ENCODE results near the gene SELP.

Gene SELP

GRCh38 chr1:169634145-169634544, 4.2 kb upstream of the SELP start:
- TF ChIP-seq ZFX (IDR thresholded peaks at IDR 0.05; ENCODE audit: borderline replicate concordance), result no peak
- TF ChIP-seq CTCF (IDR thresholded peaks at IDR 0.05), result no peak

GRCh38 chr1:169631249-169631648, 1.3 kb upstream of the SELP start:
- TF ChIP-seq ZFX (IDR thresholded peaks at IDR 0.05; ENCODE audit: borderline replicate concordance) (no peak), CTCF (IDR thresholded peaks at IDR 0.05) (no peak)
- no peak overlapping the region for H3K27ac ChIP-seq

More at GRCh38 chr1:169634145-169634544, 4.2 kb upstream of the SELP start:
- no peak overlapping the region for H3K27ac ChIP-seq

- no peak overlapping the region for H3K27ac ChIP-seq
- TF ChIP-seq ZFX (IDR thresholded peaks at IDR 0.05; ENCODE audit: borderline replicate concordance), result no peak
- no peak for TF ChIP-seq CTCF (IDR thresholded peaks at IDR 0.05)
Observed at GRCh38 chr1:169624912-169625311, 5.0 kb downstream of the SELP start.

- TF ChIP-seq CTCF (IDR thresholded peaks at IDR 0.05) (no peak), ZFX (IDR thresholded peaks at IDR 0.05; ENCODE audit: borderline replicate concordance) (no peak)
- H3K27ac ChIP-seq, result no peak overlapping the region
Observed at GRCh38 chr1:169624122-169624521, 5.8 kb downstream of the SELP start.

GRCh38 chr1:169623132-169623926, 6.6 kb downstream of the SELP start:
- no peak for TF ChIP-seq CTCF (IDR thresholded peaks at IDR 0.05)
- no peak for TF ChIP-seq ZFX (IDR thresholded peaks at IDR 0.05; ENCODE audit: borderline replicate concordance)
- H3K27ac ChIP-seq, result no peak overlapping the region

GRCh38 chr1:169620565-169620964, 9.4 kb downstream of the SELP start:
- no peak overlapping the region for H3K27ac ChIP-seq
- TF ChIP-seq ZFX (IDR thresholded peaks at IDR 0.05; ENCODE audit: borderline replicate concordance) (no peak), CTCF (IDR thresholded peaks at IDR 0.05) (no peak)

- no peak overlapping the region for H3K27ac ChIP-seq
Observed at GRCh38 chr1:169618367-169618766, 11.6 kb downstream of the SELP start.

More at GRCh38 chr1:169618367-169618766, 11.6 kb downstream of the SELP start:
- no peak for TF ChIP-seq ZFX (IDR thresholded peaks at IDR 0.05; ENCODE audit: borderline replicate concordance)
- no peak for TF ChIP-seq CTCF (IDR thresholded peaks at IDR 0.05)
